NB4 (cell line): ENCODE measurements around the gene PLEKHG2.

Experiments used
- CTCF ChIP-seq: IDR thresholded peaks from one replicate; pipeline ENCODE4 v1.5.1; 2012; ENCODE audit warnings: low read depth, low read length
- MAX ChIP-seq: IDR thresholded peaks from 2 replicates; pipeline ENCODE4 v1.6.1; 2011; ENCODE audit warnings: low read depth, low read length
- POLR2A ChIP-seq: IDR thresholded peaks from 2 replicates; pipeline ENCODE4 v1.6.1; 2011; ENCODE audit warnings: mild to moderate bottlenecking; ENCODE audit not compliant: insufficient read length; ENCODE audit errors: extremely low read depth

GRCh38 chr19:39446365-39447084 lies 34.1 kb downstream of the PLEKHG2 start:
- TF ChIP-seq CTCF (no peak), MAX (no peak), POLR2A (no peak)
